ENCODE measurements around the gene CDC42SE2. TPM values are rescaled to one million over a fixed set of nuclear protein-coding genes. Genes with fewer than 3 reads are reported as not detected.
"Not testable (repeated sequence)": the region's sequence is repeated elsewhere in the genome, so short reads cannot be mapped to it uniquely, and the experiment has no call there.

Gene CDC42SE2
- total RNA-seq, 2 experiments from 2014 or later: 163 to 166 TPM

DNA sequence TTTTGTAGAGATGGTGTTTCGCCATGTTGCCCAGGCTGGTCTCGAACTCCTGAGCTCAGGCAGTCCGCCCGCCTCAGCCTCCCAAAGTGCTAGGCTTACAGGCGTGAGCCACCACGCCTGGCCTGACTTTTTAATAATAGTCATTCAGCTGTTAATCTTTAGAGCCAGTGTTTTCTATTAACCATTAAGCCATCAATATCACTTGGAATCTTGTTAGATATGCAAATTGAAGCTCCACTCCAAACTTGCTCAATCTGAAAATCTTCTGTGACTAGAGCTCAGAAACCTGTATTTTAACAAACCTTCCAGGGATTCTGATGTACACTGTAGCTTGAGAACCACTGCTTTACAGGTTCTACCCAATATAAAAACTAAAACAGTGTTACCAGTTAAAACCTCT lies 113.5 kb downstream of the CDC42SE2 start:
- H3K27me3 Mint-ChIP-seq: no peaks in the 10 kb centered on the region
- peaks cover 90% of the 10 kb centered on the region for H3K4me1 Mint-ChIP-seq
- no peak for DNase-seq
- no peak overlapping the region for H3K4me3 Mint-ChIP-seq
- peak overlapping the region; percentile 84 for H3K27ac Mint-ChIP-seq
- ChIA-PET CTCF (interaction anchor here (0.7 to 7.4 kb wide), 5 partner anchors 12 to 113 kb away, joined by 3 to 88 read pairs (median 3); partner anchors contain the start of gene CDC42SE2), POLR2A (interaction anchor here (1.2 to 14.7 kb wide), 8 partner anchors 15 to 214 kb away, joined by 3 to 234 read pairs (median 50); partner anchors contain the start of genes CDC42SE2 and HINT1)
- H3K9me3 Mint-ChIP-seq: no peaks in the 10 kb centered on the region
- peaks cover 37% of the 10 kb centered on the region for H3K36me3 Mint-ChIP-seq (ENCODE audit: low read depth)

DNA sequence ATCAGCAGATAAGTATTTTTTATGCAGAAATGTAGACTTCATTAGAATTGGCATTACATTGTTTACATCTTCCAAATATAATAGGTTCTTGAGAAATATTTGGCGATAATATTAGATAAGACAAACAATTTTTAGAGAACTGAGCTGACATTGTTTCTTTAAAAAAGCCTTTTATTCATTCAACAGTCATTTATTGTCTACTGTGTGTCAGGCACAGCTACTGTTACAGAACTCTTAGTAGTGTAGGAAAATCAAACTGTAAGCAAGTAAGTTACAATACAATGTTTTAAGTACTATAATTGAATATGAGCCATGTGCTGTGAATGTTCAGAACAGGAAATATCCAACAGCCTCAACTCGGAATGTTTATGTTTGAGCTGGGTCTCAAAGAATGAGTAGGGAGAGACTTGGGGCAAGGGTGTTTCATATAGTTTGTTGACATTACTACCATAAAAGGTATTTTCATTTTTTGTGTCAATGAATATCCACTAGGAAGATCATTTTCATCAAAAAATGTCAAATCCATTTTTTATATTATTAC lies 114.0 kb downstream of the CDC42SE2 start:
- no peak for DNase-seq
- Mint-ChIP-seq H3K27me3 (no peaks in the 10 kb centered on the region), H3K27ac (peak overlapping the region; percentile 84), H3K36me3 (ENCODE audit: low read depth) (peaks cover 35% of the 10 kb centered on the region), H3K4me1 (peaks cover 90% of the 10 kb centered on the region), H3K9me3 (no peaks in the 10 kb centered on the region), H3K4me3 (no peak overlapping the region)
- CTCF ChIA-PET: interaction anchor here (0.7 to 7.4 kb wide), 6 partner anchors 11 to 212 kb away, joined by 3 to 88 read pairs (median 3); partner anchors contain the start of genes CDC42SE2 and HINT1
- POLR2A ChIA-PET: interaction anchor here (1.1 to 14.7 kb wide), 11 partner anchors 8 to 215 kb away, joined by 3 to 234 read pairs (median 14); partner anchors contain the start of genes CDC42SE2 and HINT1

DNA sequence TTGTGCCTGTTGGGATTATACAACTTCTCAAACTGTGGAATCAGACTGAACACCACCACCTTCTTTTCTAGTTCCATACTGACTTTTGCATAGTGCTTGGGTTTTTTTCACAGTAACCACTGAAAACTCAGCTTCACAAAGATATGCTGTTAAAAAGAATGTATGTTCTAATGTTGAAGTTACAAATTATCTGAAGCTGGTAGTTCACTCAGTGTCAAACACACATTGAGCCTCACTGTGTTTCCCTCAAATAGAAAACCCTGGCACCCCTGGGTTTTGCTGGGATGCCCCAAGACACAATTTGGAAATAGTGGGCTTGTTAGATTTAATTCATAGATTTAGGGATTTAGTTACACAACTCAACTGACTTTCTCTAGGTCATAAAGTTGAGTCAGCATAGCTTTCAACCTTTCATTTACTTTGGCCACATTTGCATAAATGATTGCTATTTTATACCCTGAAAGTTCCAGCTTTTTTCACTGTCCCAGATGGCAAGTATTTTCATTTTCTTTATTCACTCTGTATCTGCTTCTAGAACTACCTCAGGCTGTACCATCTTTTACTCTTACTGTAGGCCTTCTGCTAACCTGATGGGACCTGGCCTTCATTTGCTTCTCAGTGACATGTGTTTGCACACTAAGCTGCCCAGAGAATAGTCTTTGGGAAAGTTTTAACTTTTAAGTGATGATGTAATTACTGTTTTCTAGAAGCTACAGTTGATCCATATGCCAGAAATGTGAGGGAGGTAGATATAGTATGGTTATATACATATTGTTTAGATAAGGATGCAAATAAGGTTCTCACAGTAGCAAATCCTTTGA lies 115.1 kb downstream of the CDC42SE2 start:
- DNase-seq: no peak
- ChIA-PET POLR2A (interaction anchor here (0.6 to 14.7 kb wide), 21 partner anchors 9 to 218 kb away, joined by 3 to 234 read pairs (median 6); partner anchors contain the start of genes CDC42SE2 and HINT1), CTCF (interaction anchor here (0.5 to 7.4 kb wide), 6 partner anchors 10 to 114 kb away, joined by 3 to 88 read pairs (median 4); partner anchors contain the start of gene CDC42SE2)
- Mint-ChIP-seq H3K27me3 (no peaks in the 10 kb centered on the region), H3K4me1 (peaks cover 89% of the 10 kb centered on the region), H3K36me3 (ENCODE audit: low read depth) (peaks cover 34% of the 10 kb centered on the region), H3K9me3 (no peaks in the 10 kb centered on the region), H3K4me3 (peak overlapping the region; percentile 39), H3K27ac (peak overlapping the region; percentile 94)

DNA sequence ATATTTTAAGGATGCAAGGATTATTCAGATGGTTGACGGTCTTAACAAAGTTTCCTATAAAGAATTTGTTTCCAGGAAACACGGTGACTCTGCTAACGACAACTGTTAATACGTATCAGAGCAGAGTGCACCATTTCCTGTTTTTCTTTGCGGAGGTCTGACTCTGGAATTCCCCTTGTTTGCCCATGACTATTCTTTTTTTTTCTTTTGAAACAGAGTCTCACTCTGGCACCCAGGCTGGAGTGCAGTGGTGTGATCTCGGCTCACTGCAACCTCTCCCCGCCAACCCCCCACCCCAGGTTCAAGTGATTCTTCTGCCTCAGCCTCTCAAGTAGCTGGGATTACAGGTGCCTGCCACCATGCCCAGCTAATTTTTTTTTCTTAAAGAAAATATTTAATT lies 115.9 kb downstream of the CDC42SE2 start:
- no peaks in the 10 kb centered on the region for H3K9me3 Mint-ChIP-seq
- peak overlapping the region; percentile 61 for H3K4me3 Mint-ChIP-seq
- no peaks in the 10 kb centered on the region for H3K27me3 Mint-ChIP-seq
- peak; percentile 67 for DNase-seq
- peaks cover 38% of the 10 kb centered on the region for H3K36me3 Mint-ChIP-seq (ENCODE audit: low read depth)
- ChIA-PET CTCF (interaction anchor here (1.3 to 7.4 kb wide), 2 partner anchors 99 to 115 kb away, joined by 3 to 88 read pairs; partner anchors contain the start of gene CDC42SE2), POLR2A (interaction anchor here (0.6 to 14.7 kb wide), 13 partner anchors 10 to 218 kb away, joined by 3 to 234 read pairs (median 15); partner anchors contain the start of genes CDC42SE2 and HINT1)
- H3K4me1 Mint-ChIP-seq: peaks cover 91% of the 10 kb centered on the region
- H3K27ac Mint-ChIP-seq: peak overlapping the region; percentile 94

DNA sequence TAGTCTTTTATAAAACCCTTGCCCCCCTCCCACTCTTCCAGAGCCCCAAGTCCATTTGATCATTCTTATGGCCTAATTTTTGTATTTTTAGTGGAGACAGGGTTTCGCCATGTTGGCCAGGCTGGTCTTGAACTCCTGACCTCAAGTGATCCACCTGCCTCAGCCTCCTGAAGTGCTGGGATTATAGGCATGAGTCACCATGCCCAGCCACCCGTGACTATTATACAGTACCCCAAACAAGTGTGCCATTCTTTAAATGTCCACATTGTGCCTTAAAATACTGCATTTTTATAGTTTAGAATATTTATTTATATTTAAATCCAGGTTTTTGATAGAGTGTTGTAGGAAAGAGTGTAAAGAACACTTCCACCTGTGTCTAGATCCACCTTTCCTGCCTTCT lies 116.4 kb downstream of the CDC42SE2 start:
- H3K4me1 Mint-ChIP-seq: peaks cover 91% of the 10 kb centered on the region

DNA sequence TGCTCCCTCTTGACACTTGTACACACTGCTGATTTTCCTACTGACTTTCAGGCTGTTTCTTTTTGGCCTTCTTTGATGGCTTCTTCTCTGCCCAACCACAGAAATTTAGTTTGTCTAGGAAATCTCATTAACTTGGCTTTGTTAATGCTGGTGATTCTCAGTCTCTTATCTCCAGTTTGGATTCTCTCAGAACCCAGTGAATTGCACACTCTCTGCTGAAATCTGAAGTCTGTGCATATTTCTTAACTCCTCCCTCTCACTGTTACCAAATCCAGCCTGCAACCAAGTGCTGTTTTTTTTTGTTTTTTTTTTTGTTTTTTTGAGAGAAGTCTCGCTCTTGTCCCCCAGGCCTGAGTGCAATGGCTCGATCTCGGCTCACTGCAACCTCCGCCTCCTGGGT lies 117.2 kb downstream of the CDC42SE2 start:
- Mint-ChIP-seq H3K9me3 (no peaks in the 10 kb centered on the region), H3K36me3 (ENCODE audit: low read depth) (peaks cover 43% of the 10 kb centered on the region), H3K4me3 (peak overlapping the region; percentile 57), H3K27me3 (no peaks in the 10 kb centered on the region), H3K4me1 (peaks cover 90% of the 10 kb centered on the region), H3K27ac (peak overlapping the region; percentile 94)
- ChIA-PET POLR2A (interaction anchor here (1.0 to 14.7 kb wide), 16 partner anchors 7 to 233 kb away, joined by 3 to 234 read pairs (median 10); partner anchors contain the start of gene CDC42SE2), CTCF (interaction anchor here (1.0 to 7.4 kb wide), 12 partner anchors 14 to 209 kb away, joined by 4 to 88 read pairs (median 7); partner anchors contain the start of gene CDC42SE2)
- no peak for DNase-seq

More for the DNA sequence above, 116.4 kb downstream of the CDC42SE2 start:
- CTCF ChIA-PET: interaction anchor here (7.4 kb wide), 1 partner anchor 115 kb away, joined by 88 read pairs; the partner anchor contains the start of gene CDC42SE2
- DNase-seq, H3K9me3 Mint-ChIP-seq, H3K27me3 Mint-ChIP-seq: not testable (repeated sequence)
- peaks cover 42% of the 10 kb centered on the region for H3K36me3 Mint-ChIP-seq (ENCODE audit: low read depth)
- peak overlapping the region; percentile 61 for H3K4me3 Mint-ChIP-seq
- peak overlapping the region; percentile 94 for H3K27ac Mint-ChIP-seq
- POLR2A ChIA-PET: interaction anchor here (1.3 to 14.7 kb wide), 11 partner anchors 13 to 219 kb away, joined by 3 to 234 read pairs (median 33); partner anchors contain the start of genes CDC42SE2 and HINT1

DNA sequence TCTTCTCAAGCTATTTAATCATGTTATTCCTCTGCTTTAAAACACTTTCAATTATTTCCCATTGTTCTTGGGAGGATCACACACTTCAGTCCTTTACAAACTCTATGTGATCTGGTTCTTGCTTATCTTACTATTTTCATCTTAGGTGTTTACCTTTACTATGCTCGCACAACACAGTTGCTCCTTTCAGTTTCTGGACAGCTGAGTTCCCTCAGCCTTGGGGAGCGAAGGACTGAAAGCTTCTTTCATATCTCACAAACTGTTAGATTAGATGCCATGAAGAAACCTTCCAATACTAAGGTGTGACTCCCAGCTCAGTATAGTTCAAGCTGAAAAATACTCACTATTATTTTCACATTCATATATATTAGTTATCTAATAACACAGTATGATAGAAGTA lies 117.9 kb downstream of the CDC42SE2 start:
- no peak for DNase-seq
- Mint-ChIP-seq H3K9me3 (no peaks in the 10 kb centered on the region), H3K27me3 (no peaks in the 10 kb centered on the region), H3K27ac (peak overlapping the region; percentile 94), H3K36me3 (ENCODE audit: low read depth) (peaks cover 45% of the 10 kb centered on the region), H3K4me1 (peaks cover 90% of the 10 kb centered on the region), H3K4me3 (peak overlapping the region; percentile 57)
- POLR2A ChIA-PET: interaction anchor here (1.0 to 14.7 kb wide), 21 partner anchors 8 to 234 kb away, joined by 3 to 234 read pairs (median 8); partner anchors contain the start of genes CDC42SE2 and HINT1
- CTCF ChIA-PET: interaction anchor here (0.6 to 7.4 kb wide), 34 partner anchors 9 to 225 kb away, joined by 3 to 88 read pairs (median 5); partner anchors contain the start of genes CDC42SE2 and HINT1

DNA sequence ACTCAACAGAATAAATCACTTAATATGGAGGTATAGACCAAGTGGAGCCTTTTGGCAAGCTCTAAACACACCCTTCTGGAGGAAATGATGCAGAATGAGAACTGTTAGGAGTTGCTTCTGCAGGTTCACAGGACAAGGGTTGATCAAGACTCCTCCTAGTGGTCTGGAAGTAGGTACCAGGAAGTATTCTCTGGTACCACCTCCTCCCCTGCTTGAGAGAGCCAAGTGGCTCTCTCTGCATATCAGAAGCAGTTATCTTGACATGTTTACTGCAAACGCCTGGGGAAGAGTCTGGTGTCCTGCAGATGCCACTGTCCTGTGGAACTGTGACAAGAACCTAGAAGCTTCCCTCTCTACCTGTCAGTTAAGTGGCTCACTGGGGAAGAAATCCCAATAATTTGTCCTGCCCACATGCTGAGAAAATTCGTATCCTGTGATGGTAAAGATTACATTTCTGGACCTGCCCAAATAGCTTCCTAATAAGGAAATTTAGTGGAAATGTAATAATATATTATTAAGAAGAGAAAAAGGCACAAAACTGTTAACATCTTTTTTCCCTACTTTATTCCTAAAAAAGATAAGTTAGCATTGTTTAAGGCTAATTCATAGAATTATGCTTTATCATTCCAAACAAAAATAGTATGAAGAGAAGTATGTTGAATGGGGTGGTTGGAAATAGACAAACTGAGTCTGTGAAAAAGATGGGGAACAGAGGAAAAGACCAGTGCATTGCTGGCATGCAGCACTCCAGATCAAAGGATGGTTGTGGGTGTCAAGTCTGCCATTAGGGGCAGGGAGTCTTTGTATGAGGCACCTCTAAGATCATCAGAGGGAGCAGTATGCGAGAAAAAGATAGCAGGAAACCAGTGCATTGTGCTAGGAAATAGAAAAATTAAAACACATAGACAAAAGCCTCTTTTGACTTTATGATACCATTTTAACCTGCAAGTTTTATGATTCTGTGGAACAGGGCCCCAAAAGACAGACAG lies 118.8 kb downstream of the CDC42SE2 start:
- Mint-ChIP-seq H3K27ac (peak overlapping the region; percentile 94), H3K36me3 (ENCODE audit: low read depth) (peaks cover 50% of the 10 kb centered on the region), H3K27me3 (no peaks in the 10 kb centered on the region), H3K4me1 (peaks cover 90% of the 10 kb centered on the region), H3K4me3 (peak overlapping the region; percentile 53), H3K9me3 (no peaks in the 10 kb centered on the region)
- DNase-seq: peak; percentile 59
- CTCF ChIA-PET: interaction anchor here (0.7 to 7.4 kb wide), 32 partner anchors 8 to 226 kb away, joined by 3 to 88 read pairs (median 5); partner anchors contain the start of genes CDC42SE2 and HINT1
- POLR2A ChIA-PET: interaction anchor here (0.7 to 14.7 kb wide), 23 partner anchors 8 to 219 kb away, joined by 3 to 234 read pairs (median 6); partner anchors contain the start of genes CDC42SE2 and HINT1

DNA sequence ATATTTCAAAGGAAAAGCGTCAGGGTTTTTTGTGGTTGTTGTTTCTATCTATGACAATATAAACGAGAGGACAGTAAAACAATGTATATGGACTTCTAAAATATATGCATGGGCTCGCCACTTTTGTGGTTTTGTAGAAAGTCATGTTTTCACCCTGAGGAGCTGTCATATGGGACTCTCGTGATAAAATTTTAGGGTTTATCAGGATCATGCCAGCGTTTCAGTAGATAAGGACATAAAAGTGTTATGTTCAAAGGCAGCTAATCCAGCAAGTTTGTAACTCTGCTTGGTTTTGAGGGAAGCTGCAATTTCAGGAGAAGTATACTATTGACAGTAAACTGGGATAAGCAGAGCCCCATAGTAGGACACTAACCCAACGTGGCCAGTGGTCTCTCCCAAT lies 120.3 kb downstream of the CDC42SE2 start:
- peaks cover 56% of the 10 kb centered on the region for H3K36me3 Mint-ChIP-seq (ENCODE audit: low read depth)
- ChIA-PET CTCF (interaction anchor here (0.7 to 7.4 kb wide), 4 partner anchors 32 to 219 kb away, joined by 3 to 88 read pairs (median 5); partner anchors contain the start of genes CDC42SE2 and HINT1), POLR2A (interaction anchor here (0.6 to 14.7 kb wide), 10 partner anchors 9 to 182 kb away, joined by 3 to 234 read pairs (median 4); partner anchors contain the start of gene CDC42SE2)
- no peak overlapping the region for H3K4me3 Mint-ChIP-seq
- peak overlapping the region; percentile 94 for H3K27ac Mint-ChIP-seq
- no peaks in the 10 kb centered on the region for H3K9me3 Mint-ChIP-seq
- no peak for DNase-seq
- H3K4me1 Mint-ChIP-seq: peaks cover 88% of the 10 kb centered on the region
- H3K27me3 Mint-ChIP-seq: no peaks in the 10 kb centered on the region

DNA sequence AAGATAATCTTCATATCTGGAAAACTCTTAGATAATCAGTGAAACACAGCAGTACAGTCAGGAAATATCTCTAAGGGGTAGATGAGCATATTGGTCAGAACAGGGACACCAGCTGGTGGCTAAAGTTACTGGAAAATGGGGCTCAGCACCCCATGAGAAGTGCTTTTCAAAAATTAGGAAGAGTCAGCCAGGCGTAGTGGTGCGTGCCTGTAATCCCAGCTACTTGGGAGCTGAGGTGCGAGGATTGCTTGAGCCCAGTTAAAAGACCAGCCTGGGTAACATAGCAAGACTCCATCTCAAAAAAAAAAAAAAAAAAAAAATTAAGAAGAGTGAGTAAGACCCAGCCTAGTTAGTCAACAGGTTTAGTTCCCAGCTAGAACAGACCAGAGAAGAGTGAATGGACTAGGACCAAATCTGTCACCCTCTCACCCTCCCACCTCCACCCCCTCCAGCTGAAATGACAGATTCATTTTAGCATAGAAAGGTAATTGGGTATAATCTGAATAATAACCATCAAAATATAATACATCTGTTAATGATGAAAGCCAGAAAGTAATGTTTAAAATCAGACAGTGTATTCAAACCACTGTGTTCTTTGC lies 120.9 kb downstream of the CDC42SE2 start:
- Mint-ChIP-seq H3K9me3 (no peaks in the 10 kb centered on the region), H3K4me1 (peaks cover 88% of the 10 kb centered on the region), H3K36me3 (ENCODE audit: low read depth) (peaks cover 61% of the 10 kb centered on the region), H3K27ac (peak overlapping the region; percentile 56), H3K27me3 (no peaks in the 10 kb centered on the region), H3K4me3 (no peak overlapping the region)
- ChIA-PET CTCF (interaction anchor here (0.7 to 7.4 kb wide), 4 partner anchors 32 to 351 kb away, joined by 3 to 88 read pairs (median 4); partner anchors contain the start of gene CDC42SE2), POLR2A (interaction anchor here (0.6 to 14.7 kb wide), 9 partner anchors 8 to 183 kb away, joined by 3 to 234 read pairs (median 4); partner anchors contain the start of gene CDC42SE2)
- DNase-seq: no peak

DNA sequence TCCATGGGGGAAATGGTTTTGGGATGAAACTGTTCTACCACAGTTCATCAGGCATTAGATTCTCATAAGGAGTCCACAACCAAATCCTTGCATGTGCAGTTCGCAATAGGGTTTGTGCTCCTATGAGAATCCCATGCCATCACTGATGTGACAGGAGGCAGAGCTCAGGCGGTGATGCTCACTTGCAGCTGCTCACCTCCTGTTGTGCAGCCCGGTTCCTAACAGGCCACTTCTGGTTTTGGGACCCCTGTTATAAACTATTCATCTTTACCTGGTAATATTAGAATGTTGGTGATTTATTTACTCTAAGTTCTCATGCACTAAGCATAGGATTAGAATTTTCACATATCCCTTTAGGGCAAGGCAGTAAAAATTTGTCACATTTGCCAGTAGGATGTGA lies 122.3 kb downstream of the CDC42SE2 start:
- peaks cover 70% of the 10 kb centered on the region for H3K36me3 Mint-ChIP-seq (ENCODE audit: low read depth)
- no peaks in the 10 kb centered on the region for H3K9me3 Mint-ChIP-seq
- peaks cover 88% of the 10 kb centered on the region for H3K4me1 Mint-ChIP-seq
- ChIA-PET POLR2A (interaction anchor here (0.7 to 14.7 kb wide), 3 partner anchors 7 to 122 kb away, joined by 3 to 234 read pairs (median 151); partner anchors contain the start of gene CDC42SE2), CTCF (no interaction called here)
- H3K27ac Mint-ChIP-seq: peak overlapping the region; percentile 69
- DNase-seq: no peak
- H3K4me3 Mint-ChIP-seq: no peak overlapping the region
- H3K27me3 Mint-ChIP-seq: no peaks in the 10 kb centered on the region

Data from activated CD4-positive, alpha-beta memory T cell treated with anti-CD3 and anti-CD28 coated beads, Interleukin-2, amount 10 ng/mL, durations not matched to agents 7 days and 5 days (primary cell).